ENCODE measurements around the gene MRPS21. TPM values are rescaled to one million over a fixed set of nuclear protein-coding genes. Genes with fewer than 3 reads are reported as not detected.

MRPS21 gene
- total RNA-seq, 1 experiment from 2014 or later: 62.6 TPM

GRCh38 chr1:150259758-150260669, 33.6 kb upstream of the MRPS21 start:
- POLR2A ChIA-PET (ENCODE audit: unreplicated experiment): interaction anchor here (0.5 to 0.8 kb wide), 6 partner anchors 9 to 742 kb away, joined by 3 to 5 read pairs (median 4); partner anchors contain the start of genes APH1A and RPRD2
- no TSS peak for BruUV-seq (replicated peaks)
- H3K9me3 ChIP-seq (ENCODE audit: insufficient read depth, low read depth): no peaks in the 10 kb centered on the region

GRCh38 chr1:150261367-150261766, 32.3 kb upstream of the MRPS21 start:
- CTCF ChIA-PET: interaction anchor here (0.5 kb wide), 1 partner anchor 27 kb away, joined by 3 read pairs; no protein-coding TSS in a partner anchor
- peaks cover 56% of the 10 kb centered on the region for H3F3A ChIP-seq (ENCODE audit: insufficient read depth, low read depth)
- H2AFZ ChIP-seq: no peak overlapping the region
- no peak for TF ChIP-seq CTCF (conservative IDR thresholded peaks at IDR 0.05)
- BruUV-seq (replicated peaks): no TSS peak
- H3K36me3 ChIP-seq (ENCODE audit: low read depth): peaks cover 10% of the 10 kb centered on the region; the same call in 1 of the 2 replicates
- H3K27ac ChIP-seq: peak overlapping the region; percentile 83
- H3K9me2 ChIP-seq (ENCODE audit: insufficient read depth): no peaks in the 10 kb centered on the region
- no peaks in the 10 kb centered on the region; the same call in 1 of the 2 replicates for H3K79me2 ChIP-seq (ENCODE audit: low read depth)
- POLR2A ChIA-PET (ENCODE audit: unreplicated experiment): interaction anchor here (0.7 kb wide), 1 partner anchor 868 kb away, joined by 3 read pairs; no protein-coding TSS in a partner anchor
- no peaks in the 10 kb centered on the region for H4K20me1 ChIP-seq (ENCODE audit: insufficient read depth)
- H3K27me3 ChIP-seq (ENCODE audit: insufficient read depth, low read depth): no peaks in the 10 kb centered on the region
- H3K4me2 ChIP-seq: peak overlapping the region; percentile 60
- peaks cover 59% of the 10 kb centered on the region for H3K4me1 ChIP-seq (replicated peaks; ENCODE audit: insufficient read depth)
- intact Hi-C loops (cut with micrococcal nuclease; ENCODE audit: unreplicated experiment): loop anchor here (10.0 kb wide), 1 partner anchor 303 kb away; no protein-coding TSS in a partner anchor
- no peak overlapping the region for H3K4me3 ChIP-seq
- no peak for DNase-seq
- no peaks in the 10 kb centered on the region for H3K9me3 ChIP-seq (ENCODE audit: insufficient read depth, low read depth)

More at GRCh38 chr1:150259758-150260669, 33.6 kb upstream of the MRPS21 start:
- peaks cover 68% of the 10 kb centered on the region for H3K4me1 ChIP-seq (replicated peaks; ENCODE audit: insufficient read depth)
- H2AFZ ChIP-seq: peak overlapping the region; percentile 49; the same call in 1 of the 2 replicates
- H3K36me3 ChIP-seq (ENCODE audit: low read depth): no peaks in the 10 kb centered on the region
- TF ChIP-seq EZH2 (IDR thresholded peaks at IDR 0.05; ENCODE audit: low read depth) (no peak), CTCF (conservative IDR thresholded peaks at IDR 0.05) (no peak)
- H4K20me1 ChIP-seq (ENCODE audit: insufficient read depth): no peaks in the 10 kb centered on the region
- peak overlapping the region; percentile 71 for H3K27ac ChIP-seq
- no peaks in the 10 kb centered on the region for H3K79me2 ChIP-seq (ENCODE audit: low read depth)
- CTCF ChIA-PET: interaction anchor here (1.0 kb wide), 1 partner anchor 21 kb away, joined by 3 read pairs; no protein-coding TSS in a partner anchor
- H3F3A ChIP-seq (ENCODE audit: insufficient read depth, low read depth): peaks cover 55% of the 10 kb centered on the region
- peak; percentile 85 to 95 for DNase-seq
- peak overlapping the region; percentile 44; the same call in 1 of the 2 replicates for H3K4me3 ChIP-seq
- H3K4me2 ChIP-seq: peak overlapping the region; percentile 80
- intact Hi-C loops (cut with micrococcal nuclease; ENCODE audit: unreplicated experiment): loop anchor here (5.0 to 10.0 kb wide), 7 partner anchors 62 to 897 kb away; partner anchors contain the start of genes CERS2, MINDY1, PRPF3 and PRUNE1
- H3K9me2 ChIP-seq (ENCODE audit: insufficient read depth): no peaks in the 10 kb centered on the region
- no peaks in the 10 kb centered on the region for H3K27me3 ChIP-seq (ENCODE audit: insufficient read depth, low read depth)
